CD4-positive, alpha-beta T cell treated with Interleukin-1 beta for 1 hour (primary cell): ENCODE data around the gene MAP3K2.

Experiments
- DNase-seq, 2 donors: peaks; one replicate each; pipeline ENCODE4 v3.0.0-alpha.2; 2020 to 2022

The MAP3K2 gene

GRCh38 chr2:127347734-127348392, 39.9 kb downstream of the MAP3K2 start:
- no peak for DNase-seq

GRCh38 chr2:127347015-127347414, 40.8 kb downstream of the MAP3K2 start:
- DNase-seq: no peak

- no peak for DNase-seq
Observed at GRCh38 chr2:127343277-127343676, 44.5 kb downstream of the MAP3K2 start.

GRCh38 chr2:127342101-127342500, 45.7 kb downstream of the MAP3K2 start:
- DNase-seq: no peak

- no peak for DNase-seq
Observed at GRCh38 chr2:127332335-127332734, 55.4 kb downstream of the MAP3K2 start.

GRCh38 chr2:127330753-127331152, 57.0 kb downstream of the MAP3K2 start:
- no peak for DNase-seq

- no peak for DNase-seq
Observed at GRCh38 chr2:127326289-127326945, 61.4 kb downstream of the MAP3K2 start.

GRCh38 chr2:127324635-127325034, 63.1 kb downstream of the MAP3K2 start:
- peak in 1 of 2 donors; percentile 13 for DNase-seq

- DNase-seq: no peak
Observed at GRCh38 chr2:127321303-127321702, 66.5 kb downstream of the MAP3K2 start.

- DNase-seq: no peak
Observed at GRCh38 chr2:127320586-127321275, 67.0 kb downstream of the MAP3K2 start.

- DNase-seq: no peak
Observed at GRCh38 chr2:127320067-127320466, 67.7 kb downstream of the MAP3K2 start.

GRCh38 chr2:127314193-127314988, 73.4 kb downstream of the MAP3K2 start:
- DNase-seq: no peak

- peak in 1 of 2 donors; percentile 40 for DNase-seq
Observed at GRCh38 chr2:127313406-127313805, 74.4 kb downstream of the MAP3K2 start.

GRCh38 chr2:127310980-127311379, 76.8 kb downstream of the MAP3K2 start:
- no peak for DNase-seq

- DNase-seq: no peak
Observed at GRCh38 chr2:127309468-127309867, 78.3 kb downstream of the MAP3K2 start.

- no peak for DNase-seq
Observed at GRCh38 chr2:127308586-127309138, 79.1 kb downstream of the MAP3K2 start.

GRCh38 chr2:127305990-127306585, 81.7 kb downstream of the MAP3K2 start:
- no peak for DNase-seq

GRCh38 chr2:127302168-127302567, 85.6 kb downstream of the MAP3K2 start:
- DNase-seq: no peak

GRCh38 chr2:127293748-127294562, 93.8 kb downstream of the MAP3K2 start, which contains the start of gene ERCC3:
ERCC3 (minus strand) TSS chr2:127294144; CDS start chr2:127294081, 63 bp downstream.
- DNase-seq: peak; percentile 78 to 83

GRCh38 chr2:127293386-127293747, 94.4 kb downstream of the MAP3K2 start:
- DNase-seq: no peak

GRCh38 chr2:127288274-127288673, 99.5 kb downstream of the MAP3K2 start:
- no peak for DNase-seq
